NCI-H345 treated with DMSO at 0.1 percent for 48 hours (cell line): ENCODE results near the gene PINK1.
A peak's percentile ranks its signal among the peaks of the same experiment; 100 is the strongest.
"Not testable (repeated sequence)": the region's sequence is repeated elsewhere in the genome, so short reads cannot be mapped to it uniquely, and the experiment has no call there.

ENCODE experiments used
- DNase-seq: peaks from one replicate; lab custom pipeline; 2025; ENCODE audit not compliant: unreplicated experiment; lab: John Stamatoyannopoulos, UW

PINK1 gene

DNA sequence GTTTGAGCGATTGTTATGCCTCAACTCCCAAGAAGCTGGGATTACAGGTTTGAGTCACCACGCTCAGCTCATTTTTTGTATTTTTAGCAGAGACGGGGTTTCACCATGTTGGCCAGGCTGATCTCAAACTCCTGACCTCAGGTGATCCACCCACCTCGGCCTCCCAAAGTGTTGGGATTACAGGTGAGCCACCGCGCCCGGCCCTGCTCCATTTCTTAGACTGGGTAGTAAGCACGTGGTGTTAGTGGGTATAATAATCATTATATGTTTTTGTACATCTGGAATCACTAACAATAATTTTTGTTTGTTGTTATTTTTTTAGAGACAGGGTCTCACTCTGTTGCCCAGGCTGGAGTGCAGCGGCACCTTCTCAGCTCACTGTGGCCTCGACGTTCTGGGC lies 40.4 kb downstream of the PINK1 start:
- not testable (repeated sequence) for DNase-seq

DNA sequence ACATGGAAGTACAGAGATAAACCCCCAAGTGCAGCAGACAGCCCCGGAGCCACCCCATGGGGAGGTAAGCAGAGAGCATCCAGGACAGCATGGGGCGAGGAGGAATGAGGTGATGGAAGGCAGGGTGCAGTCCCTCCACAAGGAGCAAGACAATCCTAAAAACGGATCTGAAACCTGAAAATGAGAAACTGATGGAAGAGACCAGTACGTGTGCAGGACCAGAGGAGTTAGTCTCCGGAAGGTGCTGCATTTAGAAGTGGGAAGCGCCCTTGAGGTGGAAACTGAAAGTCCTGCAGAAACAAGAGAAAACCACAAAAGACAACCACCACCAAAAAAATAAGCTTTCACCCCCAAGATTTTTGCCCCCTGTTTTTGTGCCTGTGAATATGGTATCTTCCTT lies 45.3 kb downstream of the PINK1 start:
- no peak for DNase-seq

GRCh38 chr1:20680269-20680668 lies 47.0 kb downstream of the PINK1 start:
- no peak for DNase-seq

DNA sequence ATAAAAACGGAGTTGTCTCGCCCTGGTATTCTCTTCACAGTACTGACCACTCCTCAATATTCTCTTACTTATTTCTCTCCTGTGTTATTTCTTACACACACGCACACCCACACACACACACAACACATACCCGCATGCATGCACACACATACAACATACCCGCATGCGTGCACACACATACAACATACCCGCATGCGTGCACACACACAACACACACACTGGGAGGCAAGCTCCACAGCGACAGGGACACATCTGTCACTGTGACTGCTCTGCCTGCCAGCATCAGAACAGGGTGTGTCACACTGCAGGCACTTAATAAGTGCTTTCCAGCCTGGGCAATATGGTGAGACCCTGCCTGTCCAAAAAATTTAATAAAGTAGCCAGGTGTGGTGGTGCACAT lies 48.7 kb downstream of the PINK1 start:
- DNase-seq, result no peak

- DNase-seq, result no peak
Measured at GRCh38 chr1:20682571-20683236, 49.4 kb downstream of the PINK1 start.

GRCh38 chr1:20683614-20684013 lies 50.4 kb downstream of the PINK1 start:
- no peak for DNase-seq

DNA sequence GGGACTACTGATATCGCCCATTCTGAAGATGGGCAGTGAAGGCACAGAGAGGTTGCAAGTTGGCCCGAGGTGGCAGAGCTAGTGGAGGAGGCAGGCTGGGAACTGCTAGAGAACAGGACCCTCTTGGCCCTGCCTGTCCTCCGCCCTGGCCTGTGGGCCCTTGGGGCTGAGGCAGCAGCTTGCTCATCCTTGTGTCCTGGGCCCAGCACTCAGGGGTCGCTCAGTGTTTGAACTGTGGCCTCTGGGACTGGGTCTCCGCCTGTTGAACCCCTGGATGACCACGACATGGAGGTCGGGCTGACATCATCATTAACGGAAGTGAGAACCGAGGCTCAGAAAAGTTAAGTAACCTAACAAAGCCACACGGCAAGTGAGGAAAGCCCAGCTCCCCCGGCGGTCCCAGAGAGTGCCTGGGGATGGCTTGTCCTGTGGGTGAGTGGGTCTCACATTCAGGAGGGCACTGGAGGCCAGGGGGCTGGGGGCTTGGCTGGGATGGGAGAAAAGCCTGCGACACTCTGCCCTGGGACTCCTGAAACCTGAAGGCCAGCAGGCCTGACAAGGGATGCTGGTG lies 50.9 kb downstream of the PINK1 start:
- DNase-seq, result no peak

GRCh38 chr1:20684651-20685050 lies 51.4 kb downstream of the PINK1 start:
- no peak for DNase-seq

GRCh38 chr1:20685099-20685662 lies 51.9 kb downstream of the PINK1 start:
- no peak for DNase-seq

DNA sequence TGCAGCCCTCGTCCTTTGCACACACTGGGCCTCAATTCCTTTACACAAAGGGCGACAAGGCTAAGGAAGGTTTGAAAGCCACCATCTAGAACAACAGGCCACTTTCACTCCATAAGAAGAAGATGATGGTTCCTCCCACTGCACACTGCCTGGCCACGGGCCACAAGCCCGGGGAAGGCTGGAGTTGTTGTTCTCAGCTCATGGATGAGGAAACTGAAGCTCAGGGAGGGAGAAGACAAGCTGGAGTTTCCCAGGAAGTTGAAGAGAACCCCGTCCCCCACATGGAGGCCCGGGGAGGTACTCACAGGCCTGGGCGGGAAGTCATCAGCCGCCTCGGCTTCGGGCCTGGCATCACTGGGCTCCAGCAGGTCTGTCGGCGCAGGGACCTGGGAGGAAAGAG lies 52.5 kb downstream of the PINK1 start:
- no peak for DNase-seq

- no peak for DNase-seq
Measured at GRCh38 chr1:20686883-20687725, 53.8 kb downstream of the PINK1 start.

GRCh38 chr1:20689645-20690056 lies 56.4 kb downstream of the PINK1 start:
- DNase-seq, result no peak

DNA sequence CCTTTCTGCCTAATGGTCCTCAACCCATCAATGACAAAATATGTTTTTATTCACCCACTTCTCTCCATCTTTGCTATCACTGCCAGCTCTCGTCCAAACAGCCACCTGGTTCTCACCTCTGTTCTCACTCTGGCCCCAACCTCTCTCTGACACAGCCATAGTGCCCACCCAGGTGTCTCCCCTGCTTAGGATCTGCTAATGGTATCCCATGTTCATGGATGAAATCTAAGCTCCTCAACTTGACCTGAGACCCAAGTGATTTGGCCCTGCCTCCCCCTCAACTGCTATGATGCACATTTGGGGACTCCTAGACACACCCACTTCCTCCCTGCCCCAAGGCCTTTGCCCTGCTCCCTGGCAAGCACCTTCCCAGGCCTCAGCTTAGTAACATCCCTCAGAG lies 58.6 kb downstream of the PINK1 start:
- DNase-seq, result no peak

DNA sequence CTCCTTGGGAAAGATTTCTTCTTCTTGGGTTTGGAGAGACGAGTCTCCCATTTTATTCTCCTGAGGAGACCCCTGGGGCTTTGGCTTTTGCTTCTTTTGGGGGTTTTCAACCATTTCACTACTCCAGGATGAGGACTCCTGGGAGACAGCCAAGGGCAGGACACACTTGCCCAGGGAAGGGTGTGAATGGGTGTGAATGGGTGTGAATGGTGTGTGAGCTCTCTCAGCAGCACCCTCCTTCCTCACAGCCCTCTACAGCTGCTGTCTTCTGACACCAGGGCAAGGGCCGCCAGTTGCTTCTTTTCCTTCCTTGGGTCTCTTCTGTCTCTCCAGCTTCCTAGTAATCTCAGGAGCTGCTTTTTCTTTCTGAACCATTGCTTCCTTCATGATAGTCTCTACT lies 60.4 kb downstream of the PINK1 start:
- DNase-seq, result no peak

GRCh38 chr1:20695515-20695914 lies 62.3 kb downstream of the PINK1 start:
- DNase-seq, result no peak

GRCh38 chr1:20696397-20697333 lies 63.4 kb downstream of the PINK1 start:
- DNase-seq, result peak; percentile 81

DNA sequence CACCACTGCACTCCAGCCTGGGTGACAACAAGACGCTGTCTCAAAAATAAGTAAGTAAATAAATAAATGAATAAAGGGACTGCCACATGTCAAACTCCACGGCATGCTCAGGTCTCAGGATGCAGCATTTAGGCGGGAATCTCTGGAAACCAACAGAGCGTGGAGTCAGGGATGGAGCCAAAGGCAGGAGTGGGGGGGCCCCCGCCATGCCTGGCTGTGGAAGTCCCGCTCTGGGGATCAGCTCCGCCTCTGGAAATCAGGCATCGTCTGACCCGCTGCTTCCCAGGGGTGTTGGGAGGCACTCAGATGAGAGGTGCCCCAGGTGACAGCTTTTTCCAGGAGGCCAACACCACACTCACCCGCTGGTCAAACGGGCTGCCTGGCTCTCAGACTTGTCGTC lies 64.3 kb downstream of the PINK1 start:
- no peak for DNase-seq

DNA sequence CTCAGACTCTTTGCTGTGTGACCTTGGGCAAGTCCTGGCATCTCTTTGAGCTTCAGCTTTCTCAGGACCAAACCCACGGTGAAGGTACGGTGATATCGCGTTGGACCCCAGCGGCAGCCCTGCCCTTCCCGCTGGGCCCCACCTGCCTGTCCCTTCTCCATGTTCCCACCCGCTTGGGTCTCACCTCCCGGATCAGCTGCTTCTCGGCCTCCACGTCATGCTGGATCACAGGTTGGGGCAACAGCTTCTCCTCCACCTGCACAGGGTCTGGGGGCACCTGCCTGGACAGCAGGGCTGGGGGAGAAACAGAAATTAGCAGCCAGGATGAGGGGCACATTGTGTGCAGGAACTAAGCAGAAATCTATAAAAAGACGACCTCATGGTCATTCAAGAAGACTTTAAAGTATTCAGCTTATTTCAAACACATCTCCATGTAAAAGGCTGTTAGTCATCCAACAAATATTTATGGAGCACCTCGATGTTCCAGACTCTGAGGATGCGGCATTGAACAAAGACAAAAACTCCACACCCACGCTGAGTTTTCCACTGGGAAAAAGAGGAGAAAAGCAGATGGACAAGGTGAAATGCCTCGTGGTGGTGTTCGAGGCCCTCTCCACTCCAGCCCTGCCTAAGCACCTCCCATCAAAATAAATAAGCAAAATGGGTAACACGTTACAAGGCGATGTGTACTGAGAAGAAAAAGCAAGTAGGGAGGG lies 65.1 kb downstream of the PINK1 start:
- DNase-seq, result no peak

DNA sequence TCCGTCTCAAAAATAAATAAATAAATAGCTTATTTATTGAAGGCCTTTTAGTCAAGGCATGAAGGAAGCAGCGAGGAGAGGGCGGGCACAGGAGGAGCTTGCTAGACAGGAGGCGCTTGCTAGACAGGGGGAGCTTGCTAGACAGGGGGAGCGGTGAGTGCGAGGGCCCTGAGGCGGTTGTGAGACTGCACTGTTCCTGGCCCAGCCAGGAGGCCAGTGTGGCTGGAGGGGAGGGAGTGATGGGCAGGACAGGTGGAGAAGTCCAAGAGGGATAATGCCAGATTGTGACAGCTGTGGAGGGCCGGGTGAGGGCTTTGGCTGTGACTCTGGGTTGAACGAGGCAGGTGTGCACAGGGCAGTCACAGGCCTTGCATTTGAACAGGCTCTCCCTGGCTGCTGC lies 66.3 kb downstream of the PINK1 start:
- no peak for DNase-seq

GRCh38 chr1:20700636-20701215 lies 67.5 kb downstream of the PINK1 start:
- DNase-seq, result no peak
